GM19452 (cell line): ENCODE results near the gene LCN2.

ENCODE experiments used
- ATAC-seq: cut with Tn5 transposase; IDR thresholded peaks from one replicate; pipeline ENCODE4 v1.9.1; 2021; ENCODE audit not compliant: unreplicated experiment

LCN2 gene

DNA sequence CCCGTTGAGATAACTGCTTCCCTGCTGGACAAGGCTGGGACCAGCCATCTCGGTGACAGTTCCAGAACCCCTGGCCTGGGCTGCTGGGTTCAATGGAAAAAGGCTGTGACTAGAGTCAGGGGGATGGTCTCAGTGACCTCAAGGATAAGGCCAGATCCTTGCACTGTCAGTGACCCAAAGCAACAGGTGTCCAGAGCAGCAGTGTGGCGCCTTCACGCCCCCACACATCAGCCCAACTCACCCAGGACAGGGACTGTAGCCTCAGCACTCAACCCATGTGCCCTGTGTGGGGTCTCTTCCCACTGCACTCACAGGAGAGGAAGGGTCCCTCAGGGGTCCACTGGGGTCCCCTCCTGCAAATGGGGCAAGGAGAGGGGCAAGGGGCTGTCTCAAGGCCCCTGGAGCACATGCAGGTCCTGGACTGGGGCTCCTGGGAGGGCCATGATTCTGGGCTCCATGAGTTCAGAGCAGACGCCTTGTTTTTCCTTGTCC lies 698 bp upstream of the LCN2 start:
- ATAC-seq, result no peak

GRCh38 chr9:128149951-128150593 lies 819 bp downstream of the LCN2 start:
- ATAC-seq, result no peak

- ATAC-seq, result no peak
Measured at GRCh38 chr9:128150594-128151308, 1.5 kb downstream of the LCN2 start.

- ATAC-seq, result no peak
Measured at GRCh38 chr9:128151309-128152132, 2.3 kb downstream of the LCN2 start.

GRCh38 chr9:128152133-128153059 lies 3.1 kb downstream of the LCN2 start:
- no peak for ATAC-seq

DNA sequence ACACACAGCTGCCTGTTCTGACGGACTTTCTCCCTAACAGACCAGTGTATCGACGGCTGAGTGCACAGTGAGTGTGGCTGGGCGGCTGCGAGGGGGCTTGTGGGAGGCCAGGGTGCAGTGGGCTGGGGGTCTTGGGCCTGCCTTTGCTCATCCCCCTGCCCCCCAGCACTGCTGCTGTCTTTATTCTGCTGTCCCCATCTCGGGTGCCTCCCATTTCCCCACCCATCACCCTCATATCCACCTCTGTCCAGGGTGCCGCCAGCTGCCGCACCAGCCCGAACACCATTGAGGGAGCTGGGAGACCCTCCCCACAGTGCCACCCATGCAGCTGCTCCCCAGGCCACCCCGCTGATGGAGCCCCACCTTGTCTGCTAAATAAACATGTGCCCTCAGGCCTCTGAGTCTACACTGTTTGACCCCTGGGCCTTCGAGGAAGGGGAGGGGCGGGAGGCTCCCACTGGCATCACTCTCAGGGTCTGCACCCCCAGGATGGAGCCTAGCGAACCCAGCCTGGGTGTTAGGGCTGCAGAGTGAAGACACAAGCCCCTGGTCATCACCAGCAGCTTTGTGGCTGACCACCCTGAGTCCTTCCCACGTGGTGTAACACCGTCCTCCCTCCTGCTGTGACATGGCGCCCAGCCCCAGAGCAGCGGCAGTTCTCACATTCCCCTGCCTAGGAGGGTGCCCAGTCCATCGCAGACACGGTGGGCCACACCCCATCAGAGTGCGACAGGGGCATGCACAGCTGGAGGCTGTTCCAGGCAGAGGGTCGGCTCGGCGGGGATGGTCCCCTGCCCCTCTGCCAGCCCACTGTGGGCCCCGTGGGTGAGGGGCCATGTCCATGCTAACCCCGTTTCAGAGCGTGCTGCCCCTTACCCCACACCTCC lies 4.0 kb downstream of the LCN2 start:
- no peak for ATAC-seq

DNA sequence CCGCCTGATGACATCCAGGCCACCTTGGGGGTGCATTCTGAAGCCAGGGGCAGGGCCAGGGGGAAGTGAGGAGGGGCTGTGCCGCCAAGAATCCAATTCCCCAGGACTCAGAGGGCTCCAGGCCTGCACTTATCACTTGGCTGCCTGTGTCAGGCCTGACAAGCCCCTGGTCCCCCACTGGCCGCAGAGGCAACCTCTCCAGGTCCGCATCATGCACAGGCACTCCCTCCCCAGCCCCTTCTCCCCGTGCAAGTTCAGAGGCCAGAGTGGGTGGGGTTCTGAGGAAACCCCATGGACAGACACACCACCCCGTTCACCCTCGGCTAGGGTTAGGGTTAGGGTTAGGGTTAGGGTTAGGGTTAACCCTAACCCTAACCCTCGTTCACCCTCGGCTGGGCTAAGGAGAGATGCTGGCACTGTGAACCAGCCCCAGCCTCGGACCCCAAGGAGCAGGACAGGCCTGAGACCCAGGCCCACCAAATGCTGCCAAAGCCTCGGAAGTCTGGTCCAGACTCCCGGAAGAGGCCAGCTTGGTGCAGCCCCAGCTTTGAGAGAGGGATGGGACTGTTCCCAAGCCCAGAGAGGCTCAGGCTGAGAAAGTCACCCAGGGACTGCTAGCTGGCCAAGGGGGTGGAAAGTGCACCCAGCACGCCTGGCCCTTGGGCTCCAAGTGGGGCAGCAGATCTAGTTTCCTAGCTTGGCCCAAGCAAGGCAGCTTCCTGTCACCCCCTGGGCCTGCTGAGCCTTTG lies 4.9 kb downstream of the LCN2 start:
- ATAC-seq, result no peak

DNA sequence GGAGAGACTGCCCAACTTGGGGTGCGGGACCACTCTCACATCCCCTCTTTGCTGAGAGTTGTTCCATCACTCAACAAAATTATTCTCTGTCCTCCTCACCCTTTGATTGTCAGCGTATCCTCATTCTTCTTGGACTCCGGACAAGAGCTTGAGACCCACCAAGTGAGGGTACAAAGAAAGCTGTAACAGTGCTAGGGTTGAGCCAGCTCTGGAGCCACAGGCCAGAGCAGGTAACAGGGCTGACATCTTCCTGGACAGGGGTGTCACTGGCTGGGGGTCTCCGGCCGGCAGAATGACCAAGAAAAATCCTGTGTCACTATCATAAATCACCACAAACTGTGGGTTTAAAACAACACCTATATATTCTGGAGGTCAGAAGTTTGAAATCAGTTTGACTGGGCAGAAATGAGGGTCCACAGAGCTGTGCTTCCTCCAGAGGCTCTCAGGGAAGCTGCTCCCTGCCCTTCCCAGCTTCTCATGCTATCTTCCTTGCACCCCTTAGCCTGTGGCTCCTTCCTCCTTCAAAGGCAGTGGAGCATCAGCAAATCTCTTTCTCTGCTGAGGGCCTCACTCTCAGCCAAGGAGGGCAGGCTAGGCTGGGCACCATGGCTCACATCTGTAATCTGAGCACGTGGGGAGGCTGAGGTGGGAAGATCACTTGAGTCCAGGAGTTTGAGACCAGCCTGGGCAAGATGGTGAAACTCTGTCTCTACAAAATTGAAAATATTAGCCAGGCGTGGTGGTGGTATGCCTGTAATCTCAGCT lies 6.7 kb downstream of the LCN2 start:
- ATAC-seq, result no peak

DNA sequence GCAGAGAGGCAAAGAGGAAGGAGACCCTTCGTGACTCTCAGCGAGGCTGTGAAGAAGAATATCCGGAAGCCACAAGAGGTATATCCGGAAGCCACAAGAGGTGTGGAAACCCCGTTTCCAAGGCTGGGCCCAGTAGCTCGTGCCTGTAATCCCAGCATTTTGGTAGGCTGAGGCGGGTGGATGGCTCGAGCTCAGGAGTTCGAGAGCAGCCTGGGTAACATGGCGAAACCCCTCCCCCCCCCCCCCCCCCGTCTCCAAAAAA lies 10.2 kb downstream of the LCN2 start:
- no peak for ATAC-seq

DNA sequence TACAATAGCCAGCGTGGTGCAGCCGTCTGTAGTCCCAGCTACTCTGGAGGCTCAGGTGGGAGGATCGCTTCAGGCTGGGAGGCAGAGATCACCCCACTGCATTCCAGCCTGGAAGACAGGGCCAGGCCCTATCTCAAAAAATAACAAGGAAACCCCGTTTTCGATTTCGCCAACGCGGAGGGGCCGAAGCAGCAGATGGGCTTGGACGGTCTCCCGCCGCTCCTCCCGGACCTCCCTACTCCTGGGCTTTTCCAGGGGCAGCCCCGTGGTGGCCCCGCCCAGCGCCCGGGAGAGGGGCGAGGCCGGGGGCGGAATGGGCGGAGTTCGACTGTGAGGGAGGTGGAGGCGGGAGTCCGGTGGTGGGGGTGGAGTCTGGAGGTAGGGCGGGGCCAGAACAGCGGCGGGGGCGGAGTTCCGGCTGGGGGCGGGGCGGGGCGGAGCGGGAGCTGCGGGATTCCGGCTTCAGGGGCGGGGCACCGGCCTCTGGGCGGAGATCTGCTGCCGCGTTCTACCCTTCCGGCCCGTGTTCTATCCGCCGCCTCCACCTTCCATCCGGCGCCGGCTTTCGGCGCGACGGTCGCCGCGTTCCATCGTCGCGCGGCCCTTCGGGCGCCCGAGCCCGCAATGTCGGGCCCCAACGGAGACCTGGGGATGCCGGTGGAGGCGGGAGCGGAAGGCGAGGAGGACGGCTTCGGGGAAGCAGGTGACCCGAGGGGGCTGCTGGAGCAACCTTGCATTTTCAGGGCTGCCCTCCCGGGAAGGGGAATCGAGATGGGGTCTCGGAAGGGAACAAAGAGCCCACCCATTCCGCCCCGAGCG lies 10.7 kb downstream of the LCN2 start, which contains the start of gene BBLN:
Gene BBLN (plus strand): TSS at position 482 of the 819 bp plus-strand sequence. CDS start 143 bp downstream, at position 625.
- peak; percentile 59 for ATAC-seq

DNA sequence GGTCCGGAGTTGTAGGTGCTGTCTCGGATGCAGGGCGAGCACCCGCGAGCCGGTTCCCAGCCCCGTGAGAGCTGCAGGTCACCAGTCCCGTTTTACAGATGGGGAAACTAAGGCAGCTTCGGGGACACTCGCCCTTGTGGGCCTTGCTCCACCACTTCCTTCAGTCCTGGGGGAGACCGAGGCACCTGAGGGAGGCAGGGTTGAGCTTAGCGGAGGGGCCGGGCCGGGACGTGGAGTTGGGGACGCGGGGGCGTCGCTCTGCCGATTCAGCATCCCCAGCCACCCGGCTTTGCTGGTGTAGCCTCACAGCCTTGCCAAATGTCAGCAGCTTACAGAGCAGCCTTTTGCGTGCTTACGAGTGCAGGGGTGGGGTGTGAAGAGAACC lies 11.3 kb downstream of the LCN2 start:
- peak; percentile 17 for ATAC-seq

DNA sequence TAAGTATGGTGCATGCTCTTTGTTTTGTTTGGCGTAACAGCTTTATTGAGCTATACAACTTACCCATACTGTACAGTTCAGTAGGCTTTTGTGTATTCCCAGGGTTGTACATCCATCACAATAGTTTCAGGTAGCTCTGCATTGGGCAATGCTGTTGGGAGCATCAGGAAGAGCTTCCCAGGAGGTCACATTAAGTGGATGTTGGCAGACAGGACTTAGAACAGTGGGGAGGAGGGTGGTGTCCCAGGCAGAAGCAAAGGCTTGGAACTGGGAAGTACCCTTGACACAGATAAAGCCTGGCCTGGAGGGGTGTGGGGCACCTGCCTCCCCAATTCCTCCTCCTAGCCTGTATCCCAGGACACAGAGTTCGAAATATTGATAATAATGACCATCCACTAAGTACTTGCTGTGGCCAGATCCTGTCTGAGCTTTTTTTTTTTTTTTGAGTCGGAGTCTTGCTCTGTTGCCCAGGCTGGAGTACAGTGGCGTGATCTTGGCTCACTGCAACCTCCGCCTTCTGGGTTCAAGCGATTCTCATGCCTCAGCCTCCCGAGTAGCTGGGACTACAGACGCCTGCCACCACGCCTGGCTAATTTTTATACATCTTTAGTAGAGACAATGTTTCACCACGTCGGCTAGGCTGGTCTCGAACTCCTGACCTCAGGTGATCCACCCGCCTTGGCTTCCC lies 12.1 kb downstream of the LCN2 start:
- no peak for ATAC-seq

DNA sequence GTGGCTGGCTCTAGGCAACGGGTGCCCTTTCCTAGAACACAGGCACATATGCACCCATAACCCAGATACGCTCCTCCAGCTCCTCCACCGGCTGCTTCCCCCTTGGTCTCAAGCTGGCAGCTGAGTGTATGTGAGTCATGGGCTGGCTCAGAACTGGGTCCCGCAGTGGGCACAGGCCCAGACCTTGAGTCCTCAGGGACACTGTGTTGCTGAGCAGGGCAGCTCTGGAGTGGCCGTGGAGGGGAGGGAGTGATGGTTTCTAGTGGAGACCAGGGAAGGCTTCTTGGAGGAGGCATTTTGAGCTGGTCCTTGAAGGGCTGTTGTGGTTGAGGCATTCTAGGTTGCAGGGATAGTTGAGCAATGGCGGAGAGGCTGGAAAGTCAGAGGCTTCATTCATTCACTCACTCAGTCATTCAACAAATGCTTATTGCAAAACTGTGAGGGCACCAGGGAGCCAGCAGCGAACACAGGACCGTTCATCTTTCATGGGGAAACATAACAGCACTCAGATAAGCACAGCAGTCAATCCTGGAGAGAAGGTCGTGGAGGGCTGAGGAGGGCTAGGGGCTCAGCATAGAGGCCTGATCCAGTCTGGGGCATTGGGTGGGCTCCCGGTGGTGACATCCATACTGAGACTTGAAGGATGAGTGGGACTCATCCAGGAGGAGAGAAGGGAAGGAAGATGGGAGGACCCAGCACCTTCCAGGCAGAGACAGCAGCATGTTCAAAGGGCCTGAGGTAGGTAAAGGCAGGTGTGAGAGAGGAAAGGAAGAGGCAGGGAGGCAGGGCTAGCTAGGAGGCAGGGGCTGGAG lies 13.2 kb downstream of the LCN2 start:
- ATAC-seq, result no peak

DNA sequence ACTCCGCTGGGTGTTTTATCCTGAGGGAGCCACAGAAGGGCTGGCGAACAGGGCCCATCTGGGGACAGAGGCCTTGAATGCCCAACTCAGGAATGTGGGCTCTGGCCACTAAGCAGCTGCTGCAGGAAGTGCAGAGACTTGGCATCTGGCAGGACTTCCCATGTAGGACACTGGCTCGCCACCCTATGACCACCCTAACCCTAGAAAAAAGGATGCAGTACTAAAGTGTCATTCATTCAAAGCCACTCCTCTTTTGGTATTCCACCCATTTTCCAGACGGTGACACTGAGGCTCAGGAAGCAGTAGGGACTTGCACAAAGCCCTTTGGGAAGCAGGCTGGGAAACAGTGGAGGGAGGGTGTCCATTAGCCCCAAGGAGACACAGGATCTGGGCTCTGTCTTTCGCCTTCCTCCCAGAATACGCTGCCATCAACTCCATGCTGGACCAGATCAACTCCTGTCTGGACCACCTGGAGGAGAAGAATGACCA lies 13.8 kb downstream of the LCN2 start:
- no peak for ATAC-seq

GRCh38 chr9:128163523-128164306 lies 14.5 kb downstream of the LCN2 start:
- no peak for ATAC-seq
